Ovary (tissue), 9 donors: ENCODE measurements around the gene FAAH. TPM values are rescaled to one million over a fixed set of nuclear protein-coding genes. Genes with fewer than 3 reads are reported as not detected.

Experiments used
- DNase-seq, 5 donors: peaks; one replicate each; pipeline ENCODE4 v3.0.0-alpha.2; 2019 to 2020
- H3K27ac ChIP-seq, 2 donors: fragments of 200-600 bp; one replicate each; pipeline versions ENCODE4 v1.5.1 to v1.8.0; 2019 to 2022
- H3K27me3 ChIP-seq: fragments of 200-600 bp; one replicate; pipeline ENCODE4 v1.8.0; 2022
- H3K36me3 ChIP-seq: fragments of 200-600 bp; sonication (generic); one replicate; pipeline ENCODE4 v1.5.1; 2019
- H3K4me1 ChIP-seq: one replicate; pipeline ENCODE4 v1.8.1; 2013; ENCODE audit warnings: mild to moderate bottlenecking, moderate library complexity; ENCODE audit not compliant: insufficient read depth
- H3K4me3 ChIP-seq: fragments of 200-600 bp; sonication (generic); one replicate; pipeline ENCODE4 v1.5.1; 2017
- H3K9me3 ChIP-seq, 2 donors: fragments of 200-600 bp in 1 of 2; sonication (generic) in 1 of 2; one replicate each; pipeline versions ENCODE4 v1.5.1 to v1.8.1; 2013 to 2019; ENCODE audit warnings: mild to moderate bottlenecking in 1 of 2, moderate library complexity in 1 of 2
- CTCF ChIP-seq, 3 donors: fragments of 450-650 bp in 2 of 3; fragments of 200-600 bp in 1 of 3; IDR thresholded peaks; one replicate each; pipeline versions ENCODE4 v1.5.1 to v1.8.0; 2016 to 2022; ENCODE audit warnings: antibody characterized with exemption in 3 of 3, mild to moderate bottlenecking in 1 of 3
- EP300 ChIP-seq: sonication (generic); formaldehyde crosslinking; IDR thresholded peaks from one replicate; pipeline ENCODE4 v1.6.1; 2017; ENCODE audit warnings: antibody characterized with exemption
- POLR2A ChIP-seq: fragments of 450-650 bp; IDR thresholded peaks from one replicate; pipeline ENCODE4 v1.6.1; 2017; ENCODE audit warnings: antibody characterized with exemption, mild to moderate bottlenecking, moderate library complexity
- WGBS, 3 donors: extraction: QIAGEN DNeasy Blood & Tissue Kit in 1 of 3; methylation state at CpG; one replicate each; pipeline versions ENCODE4 v1.1.5 to v1.1.7; 2013 to 2017; 5-methylcytosine and 5-hydroxymethylcytosine counted together
- intact Hi-C, 4 donors: fragments of 100-400 bp; cut with DNase I; formaldehyde crosslinking; loops; one replicate each; pipeline versions ENCODE4 v1.11.0 to v1.15.1; 2022 to 2023
- polyA plus RNA-seq, 2 donors: library from polyadenylated mRNA; stranded (reverse); fragments of 200-250 nt in 1 of 2; fragments of 350-450 nt in 1 of 2; fragmentation: Illumina TruSeq in 1 of 2; extraction: RNeasy Lipid Tissue Mini Kit (QIAGEN cat#74804) in 1 of 2; gene quantifications; one replicate each; pipeline ENCODE4 v1.2.3, GENCODE V29; 2013 to 2014
- total RNA-seq, 7 donors: library from RNA; depleted of rRNA in 2 of 7; stranded (reverse); fragments of >200 nt in 2 of 7; fragmentation: NEBNext Ultra II Directional in 3 of 7; extraction: Animal tissue kit (Norgen Biotek cat#: 25700) in 3 of 7; gene quantifications; one replicate each; pipeline versions ENCODE4 v1.1.0 to v1.2.4, GENCODE V29; 2016 to 2023
- donor health status: DM: no; HTN: no; CAD: no; lungs with moderate emphysema.
- donor health status: DM: no; HTN: no; CAD: no.
- donor health status: Bipolar disorder and iron deficiency.
- donor health status: DM: yes; HTN: yes; CAD: no.
- donor health status: DM: no; HTN: no; CAD: no.
- donor health status: DM: yes; HTN: yes; CAD: no.

The FAAH gene
- total and polyA plus RNA-seq, 9 donors = 1.3 to 32.7 (median 8.4) TPM

GRCh38 chr1:46457178-46457577 is 63.1 kb downstream of the FAAH start:
- H3K4me1 ChIP-seq = no peaks in the 10 kb centered on the region
- H3K27me3 ChIP-seq = no peaks in the 10 kb centered on the region
- intact Hi-C loops = no loop called here
- H3K27ac ChIP-seq = no peak overlapping the region
- 85 to 93% (median 88%) methylated on average over 6 of the region's 6 CpGs for WGBS, 3 donors
- DNase-seq = no peak
- H3K9me3 ChIP-seq = no peaks in the 10 kb centered on the region
- TF ChIP-seq CTCF (IDR thresholded peaks at IDR 0.05) (no peak), EP300 (no peak), POLR2A (no peak)
- H3K36me3 ChIP-seq = no peaks in the 10 kb centered on the region
- no peak overlapping the region for H3K4me3 ChIP-seq

GRCh38 chr1:46458190-46458589 is 64.1 kb downstream of the FAAH start:
- Histone ChIP-seq H3K9me3 (no peaks in the 10 kb centered on the region), H3K27me3 (no peaks in the 10 kb centered on the region), H3K4me1 (no peaks in the 10 kb centered on the region), H3K27ac (no peak overlapping the region), H3K4me3 (no peak overlapping the region), H3K36me3 (no peaks in the 10 kb centered on the region)
- TF ChIP-seq EP300 (no peak), POLR2A (no peak), CTCF (IDR thresholded peaks at IDR 0.05) (no peak)
- no peak for DNase-seq
- intact Hi-C loops = no loop called here
- WGBS, 3 donors = 54 to 59% (median 59%) methylated on average over 4 of the region's 4 CpGs

GRCh38 chr1:46458846-46459245 is 64.7 kb downstream of the FAAH start:
- no peaks in the 10 kb centered on the region for H3K27me3 ChIP-seq
- no peak overlapping the region for H3K4me3 ChIP-seq
- WGBS, 3 donors = 52 to 64% (median 56%) methylated on average over 7 of the region's 7 CpGs
- TF ChIP-seq EP300 (no peak), POLR2A (no peak), CTCF (IDR thresholded peaks at IDR 0.05) (no peak)
- intact Hi-C loops = no loop called here
- no peak for DNase-seq
- no peak overlapping the region for H3K27ac ChIP-seq
- no peaks in the 10 kb centered on the region for H3K9me3 ChIP-seq
- no peaks in the 10 kb centered on the region for H3K4me1 ChIP-seq
- H3K36me3 ChIP-seq = no peaks in the 10 kb centered on the region

- no peak overlapping the region for H3K27ac ChIP-seq
- intact Hi-C loops = no loop called here
- H3K4me3 ChIP-seq = no peak overlapping the region
- DNase-seq = no peak
- H3K27me3 ChIP-seq = no peaks in the 10 kb centered on the region
- H3K36me3 ChIP-seq = no peaks in the 10 kb centered on the region
- H3K4me1 ChIP-seq = no peaks in the 10 kb centered on the region
- no peaks in the 10 kb centered on the region for H3K9me3 ChIP-seq
- 74 to 78% (median 76%) methylated on average over 8 of the region's 8 CpGs for WGBS, 3 donors
- TF ChIP-seq POLR2A = no peak
- TF ChIP-seq EP300 = no peak
- TF ChIP-seq CTCF (IDR thresholded peaks at IDR 0.05) = no peak
Observed at GRCh38 chr1:46459315-46459714, 65.2 kb downstream of the FAAH start.
